Inferior parietal cortex (tissue), 1 donor: Measurements from ENCODE around the gene SLC22A23.

ENCODE experiments used
- DNase-seq: peaks from one replicate; pipeline ENCODE4 v3.0.0-alpha.2; 2016; ENCODE audit errors: extremely low spot score

SLC22A23 gene

GRCh38 chr6:3299221-3299620 is 157.6 kb downstream of the SLC22A23 start:
- DNase-seq = no peak

GRCh38 chr6:3297909-3298308 is 158.9 kb downstream of the SLC22A23 start:
- DNase-seq = no peak

GRCh38 chr6:3297006-3297405 is 159.8 kb downstream of the SLC22A23 start:
- DNase-seq = no peak

- DNase-seq = no peak
These were observed 160.3 kb downstream of the SLC22A23 start for GRCh38 chr6:3296537-3296936.

- DNase-seq = no peak
These were observed 160.8 kb downstream of the SLC22A23 start for GRCh38 chr6:3296078-3296477.

- DNase-seq = peak; percentile 46
These were observed 161.7 kb downstream of the SLC22A23 start for GRCh38 chr6:3294921-3295871.

GRCh38 chr6:3294396-3294795 is 162.5 kb downstream of the SLC22A23 start:
- DNase-seq = no peak

GRCh38 chr6:3293271-3294155 is 163.3 kb downstream of the SLC22A23 start:
- no peak for DNase-seq

GRCh38 chr6:3292431-3293197 is 164.2 kb downstream of the SLC22A23 start:
- DNase-seq = no peak

- no peak for DNase-seq
These were observed 164.9 kb downstream of the SLC22A23 start for GRCh38 chr6:3291987-3292386.

GRCh38 chr6:3291346-3291745 is 165.5 kb downstream of the SLC22A23 start:
- DNase-seq = no peak

GRCh38 chr6:3290931-3291211 is 166.0 kb downstream of the SLC22A23 start:
- no peak for DNase-seq

- no peak for DNase-seq
These were observed 166.5 kb downstream of the SLC22A23 start for GRCh38 chr6:3290149-3290930.

GRCh38 chr6:3289664-3290055 is 167.2 kb downstream of the SLC22A23 start:
- no peak for DNase-seq

- DNase-seq = no peak
These were observed 167.9 kb downstream of the SLC22A23 start for GRCh38 chr6:3288711-3289663.

- no peak for DNase-seq
These were observed 168.7 kb downstream of the SLC22A23 start for GRCh38 chr6:3287976-3288707.

GRCh38 chr6:3287308-3287707 is 169.5 kb downstream of the SLC22A23 start:
- no peak for DNase-seq

- DNase-seq = no peak
These were observed 170.1 kb downstream of the SLC22A23 start for GRCh38 chr6:3286641-3287171.

- DNase-seq = no peak
These were observed 171.1 kb downstream of the SLC22A23 start for GRCh38 chr6:3285732-3286131.
